ENCODE data around the gene CD274.

The CD274 gene

DNA sequence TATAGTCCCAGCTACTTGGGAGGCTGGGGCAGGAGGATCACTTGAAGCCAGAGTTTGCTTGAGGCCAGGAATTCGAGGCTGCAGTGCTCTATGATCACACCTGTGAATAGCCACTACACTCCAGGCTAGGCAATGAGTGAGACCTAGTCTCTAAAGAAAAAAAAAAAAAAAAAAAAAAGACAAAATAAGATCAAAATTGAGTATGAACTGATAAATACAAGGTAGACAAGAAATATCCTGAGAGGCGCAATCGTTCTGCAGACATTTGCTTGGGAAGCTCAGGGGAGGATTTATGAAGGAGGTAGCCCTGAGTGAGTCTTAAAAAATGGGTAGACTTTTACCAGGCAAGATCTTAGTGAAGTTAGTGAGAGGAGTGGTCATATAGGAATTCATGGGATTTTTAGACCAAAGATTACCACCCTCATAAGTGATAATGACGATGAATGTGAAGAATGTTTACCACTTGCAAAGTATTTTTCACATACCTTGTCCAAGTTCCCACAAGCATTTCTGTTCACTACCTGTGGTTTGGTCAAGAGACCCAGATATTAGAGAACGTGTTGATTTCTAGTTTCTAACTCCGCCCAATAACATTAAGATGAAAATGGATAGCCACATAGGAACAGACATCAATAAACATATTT is 64.4 kb downstream of the CD274 start:
- peaks cover 44% of the 10 kb centered on the region for H3K4me1 ChIP-seq (ENCODE audit: control insufficient read depth, insufficient read depth, low read length, unreplicated experiment)
- no peak overlapping the region for H2AFZ ChIP-seq (ENCODE audit: low read length, unreplicated experiment)
- no peak overlapping the region for H3K27ac ChIP-seq (ENCODE audit: low read depth, low read length)
- peaks cover 53% of the 10 kb centered on the region for H3K79me2 ChIP-seq (ENCODE audit: control insufficient read depth, insufficient read depth, low read length, unreplicated experiment)
- H3K4me3 ChIP-seq (ENCODE audit: low read depth, low read length), result no peak overlapping the region
- no peaks in the 10 kb centered on the region for H3K27me3 ChIP-seq (ENCODE audit: insufficient read depth, low read length)
- H3K36me3 ChIP-seq (ENCODE audit: insufficient read depth, low read length), result peaks cover 2% of the 10 kb centered on the region; the same call in 1 of the 2 replicates

DNA sequence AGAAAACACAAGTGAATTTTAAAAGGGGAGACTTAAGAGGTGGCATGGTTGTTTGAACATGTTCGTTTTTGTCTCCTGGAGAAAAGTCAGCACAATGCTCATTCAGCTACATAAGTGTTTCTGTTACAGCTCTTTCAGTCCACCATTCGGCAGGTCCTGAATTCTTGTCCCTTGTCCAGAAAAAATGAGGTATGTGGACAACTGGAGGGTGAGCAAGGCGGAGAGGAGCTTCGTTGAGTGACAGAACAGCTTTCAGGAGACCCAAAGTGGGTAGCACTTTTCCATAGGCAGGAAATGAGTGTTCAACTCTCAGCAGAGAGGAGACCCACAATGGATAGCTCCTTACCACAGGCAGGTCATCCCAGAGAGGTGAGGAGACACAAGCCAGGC is 64.9 kb downstream of the CD274 start:
- Histone ChIP-seq H3K27me3 (ENCODE audit: insufficient read depth, low read length) (no peaks in the 10 kb centered on the region), H3K4me1 (ENCODE audit: control insufficient read depth, insufficient read depth, low read length, unreplicated experiment) (peaks cover 40% of the 10 kb centered on the region), H3K36me3 (ENCODE audit: insufficient read depth, low read length) (peaks cover 7% of the 10 kb centered on the region; the same call in 1 of the 2 replicates), H3K79me2 (ENCODE audit: control insufficient read depth, insufficient read depth, low read length, unreplicated experiment) (peaks cover 53% of the 10 kb centered on the region), H3K4me3 (ENCODE audit: low read depth, low read length) (no peak overlapping the region), H3K27ac (ENCODE audit: low read depth, low read length) (no peak overlapping the region), H2AFZ (ENCODE audit: low read length, unreplicated experiment) (no peak overlapping the region)

DNA sequence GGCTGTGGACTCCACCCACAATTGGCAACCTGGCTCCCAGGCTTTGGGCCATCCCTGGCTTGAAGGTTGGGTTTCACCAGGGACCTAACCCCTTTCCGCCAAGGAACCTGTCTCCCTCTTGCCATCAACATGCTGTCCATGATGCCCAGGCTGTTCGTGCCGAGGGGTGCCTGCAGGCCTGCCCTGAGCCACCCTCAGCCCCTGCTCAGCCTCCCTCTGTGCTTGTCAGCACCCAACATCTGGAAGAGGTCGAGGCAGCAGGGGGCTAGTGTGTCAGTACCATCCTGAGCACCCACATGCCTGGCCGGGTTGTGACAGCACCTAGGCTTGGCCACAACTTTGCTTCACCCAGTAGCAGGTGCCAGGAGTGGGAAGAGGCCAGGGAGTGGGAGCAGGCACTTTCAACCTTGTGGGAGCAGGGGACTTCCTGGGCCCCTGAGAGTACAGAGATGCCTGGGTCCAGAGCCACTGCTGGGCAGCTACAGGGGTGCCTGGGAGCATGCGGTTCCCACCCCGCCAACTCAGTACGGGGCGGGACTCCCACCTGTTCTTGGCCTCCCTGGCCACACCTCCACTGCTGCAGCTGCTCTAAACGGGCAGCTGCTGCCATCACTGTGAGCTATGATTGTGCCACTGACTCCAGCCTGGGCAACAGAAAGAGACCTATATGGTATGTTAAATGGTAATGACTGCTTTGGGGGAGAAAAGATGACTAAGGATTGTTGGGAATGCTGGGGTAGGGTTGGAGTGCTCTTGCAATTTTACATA is 66.3 kb downstream of the CD274 start:
- Histone ChIP-seq H3K4me3 (ENCODE audit: low read depth, low read length) (no peak overlapping the region), H3K4me1 (ENCODE audit: control insufficient read depth, insufficient read depth, low read length, unreplicated experiment) (peaks cover 38% of the 10 kb centered on the region), H3K36me3 (ENCODE audit: insufficient read depth, low read length) (peaks cover 12% of the 10 kb centered on the region; the same call in 1 of the 2 replicates), H2AFZ (ENCODE audit: low read length, unreplicated experiment) (no peak overlapping the region), H3K27ac (ENCODE audit: low read depth, low read length) (no peak overlapping the region), H3K79me2 (ENCODE audit: control insufficient read depth, insufficient read depth, low read length, unreplicated experiment) (peaks cover 48% of the 10 kb centered on the region), H3K27me3 (ENCODE audit: insufficient read depth, low read length) (no peaks in the 10 kb centered on the region)

DNA sequence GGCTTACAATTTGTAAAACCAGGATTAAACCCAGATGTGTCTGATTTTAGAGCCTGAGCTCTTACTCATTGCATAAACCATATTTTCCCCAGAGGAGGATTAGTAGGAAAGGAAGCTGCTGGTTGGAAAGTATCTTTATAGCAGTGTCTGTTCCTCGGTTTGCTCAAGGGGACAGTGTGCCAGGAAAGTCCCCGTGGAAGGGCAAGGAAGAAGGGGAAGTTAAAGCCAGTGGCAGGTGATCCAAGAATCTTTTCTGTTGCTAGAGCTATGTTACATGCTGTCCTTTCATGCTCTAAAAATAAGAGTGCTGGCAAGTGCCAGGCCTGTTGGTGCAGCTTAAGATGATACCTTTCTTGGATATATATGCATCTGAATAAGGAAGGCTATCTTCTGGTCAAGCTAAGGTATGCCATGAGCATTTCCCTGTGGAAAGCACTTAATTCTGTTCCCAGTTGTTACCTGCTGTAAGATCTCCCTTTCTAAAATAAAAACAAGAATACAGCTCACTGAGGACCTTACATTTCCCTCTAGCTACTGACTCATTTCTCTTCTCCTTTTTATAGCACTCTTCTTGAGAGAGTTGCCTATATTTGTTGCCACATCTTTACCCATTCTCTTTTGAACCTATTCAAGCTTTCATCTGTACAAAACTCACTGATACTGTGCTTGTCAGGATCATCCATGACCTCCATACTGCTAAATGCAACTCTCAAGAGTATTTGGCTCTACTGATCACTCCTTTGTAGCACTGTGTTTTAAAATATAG is 68.0 kb downstream of the CD274 start:
- Histone ChIP-seq H3K79me2 (ENCODE audit: control insufficient read depth, insufficient read depth, low read length, unreplicated experiment) (peaks cover 31% of the 10 kb centered on the region), H3K27me3 (ENCODE audit: insufficient read depth, low read length) (no peaks in the 10 kb centered on the region), H3K36me3 (ENCODE audit: insufficient read depth, low read length) (peaks cover 24% of the 10 kb centered on the region; the same call in 1 of the 2 replicates), H3K4me1 (ENCODE audit: control insufficient read depth, insufficient read depth, low read length, unreplicated experiment) (peaks cover 21% of the 10 kb centered on the region), H2AFZ (ENCODE audit: low read length, unreplicated experiment) (no peak overlapping the region), H3K27ac (ENCODE audit: low read depth, low read length) (no peak overlapping the region), H3K4me3 (ENCODE audit: low read depth, low read length) (no peak overlapping the region)

DNA sequence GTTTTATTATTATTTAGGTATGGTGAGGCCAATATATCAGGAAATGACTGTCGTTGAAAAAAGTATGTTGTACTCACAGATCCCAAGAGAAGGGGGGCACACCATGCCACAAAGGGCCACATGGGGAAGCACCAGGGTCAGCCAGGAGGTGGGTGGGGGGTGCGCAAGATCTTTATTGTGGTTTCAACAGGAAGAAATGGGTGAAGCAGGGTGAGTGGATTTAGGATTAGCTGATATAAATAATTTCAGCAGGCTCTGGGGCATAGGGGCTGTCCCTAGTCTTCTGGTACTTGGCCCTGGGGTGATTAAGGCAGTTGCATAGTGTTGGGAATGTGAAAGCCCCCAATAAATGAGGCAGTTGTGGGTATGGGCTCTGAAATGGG is 68.6 kb downstream of the CD274 start:
- peaks cover 25% of the 10 kb centered on the region for H3K79me2 ChIP-seq (ENCODE audit: control insufficient read depth, insufficient read depth, low read length, unreplicated experiment)
- H2AFZ ChIP-seq (ENCODE audit: low read length, unreplicated experiment), result no peak overlapping the region
- no peak overlapping the region for H3K4me3 ChIP-seq (ENCODE audit: low read depth, low read length)

More for the DNA sequence above, 68.6 kb downstream of the CD274 start:
- H3K27me3 ChIP-seq (ENCODE audit: insufficient read depth, low read length), result no peaks in the 10 kb centered on the region
- no peak overlapping the region for H3K27ac ChIP-seq (ENCODE audit: low read depth, low read length)
- peaks cover 30% of the 10 kb centered on the region; the same call in 1 of the 2 replicates for H3K36me3 ChIP-seq (ENCODE audit: insufficient read depth, low read length)
- H3K4me1 ChIP-seq (ENCODE audit: control insufficient read depth, insufficient read depth, low read length, unreplicated experiment), result peaks cover 16% of the 10 kb centered on the region
